ENCODE results near the gene BTBD9. TPM values are rescaled to one million over a fixed set of nuclear protein-coding genes. Genes with fewer than 3 reads are reported as not detected.

The BTBD9 gene
- total RNA-seq, 1 donor from 2014 or later = 9.9 TPM

GRCh38 chr6:38162493-38163185 is 477.1 kb downstream of the BTBD9 start:
- Histone ChIP-seq H3K9me3 (no peaks in the 10 kb centered on the region), H3K4me3 (no peak overlapping the region), H3K36me3 (no peaks in the 10 kb centered on the region), H3K4me1 (no peaks in the 10 kb centered on the region), H3K27me3 (no peaks in the 10 kb centered on the region), H3K27ac (no peak overlapping the region)
- intact Hi-C loops (cut with DNase I) = no loop called here
- no peak for DNase-seq (ENCODE audit: low spot score in 2 of 2)
- TF ChIP-seq CTCF (IDR thresholded peaks at IDR 0.05) = no peak

GRCh38 chr6:38161754-38162492 is 477.8 kb downstream of the BTBD9 start:
- Histone ChIP-seq H3K27me3 (no peaks in the 10 kb centered on the region), H3K4me3 (no peak overlapping the region), H3K4me1 (no peaks in the 10 kb centered on the region), H3K27ac (no peak overlapping the region), H3K36me3 (no peaks in the 10 kb centered on the region), H3K9me3 (no peaks in the 10 kb centered on the region)
- intact Hi-C loops (cut with DNase I) = no loop called here
- no peak for DNase-seq (ENCODE audit: low spot score in 2 of 2)
- TF ChIP-seq CTCF (IDR thresholded peaks at IDR 0.05) = no peak

GRCh38 chr6:38161331-38161730 is 478.4 kb downstream of the BTBD9 start:
- Histone ChIP-seq H3K27me3 (no peaks in the 10 kb centered on the region), H3K4me3 (no peak overlapping the region), H3K4me1 (no peaks in the 10 kb centered on the region), H3K27ac (no peak overlapping the region), H3K9me3 (no peaks in the 10 kb centered on the region), H3K36me3 (no peaks in the 10 kb centered on the region)
- no peak for DNase-seq (ENCODE audit: low spot score in 2 of 2)
- no peak for TF ChIP-seq CTCF (IDR thresholded peaks at IDR 0.05)
- intact Hi-C loops (cut with DNase I) = no loop called here

- H3K4me3 ChIP-seq = no peak overlapping the region
- H3K4me1 ChIP-seq = no peaks in the 10 kb centered on the region
- intact Hi-C loops (cut with DNase I) = no loop called here
- H3K9me3 ChIP-seq = no peaks in the 10 kb centered on the region
- no peaks in the 10 kb centered on the region for H3K36me3 ChIP-seq
- H3K27me3 ChIP-seq = no peaks in the 10 kb centered on the region
- no peak for TF ChIP-seq CTCF (IDR thresholded peaks at IDR 0.05)
- H3K27ac ChIP-seq = no peak overlapping the region
- no peak for DNase-seq (ENCODE audit: low spot score in 2 of 2)
Observed at GRCh38 chr6:38160831-38161230, 478.9 kb downstream of the BTBD9 start.

GRCh38 chr6:38159596-38159995 is 480.1 kb downstream of the BTBD9 start:
- no peaks in the 10 kb centered on the region for H3K4me1 ChIP-seq

More at GRCh38 chr6:38159596-38159995, 480.1 kb downstream of the BTBD9 start:
- Histone ChIP-seq H3K36me3 (no peaks in the 10 kb centered on the region), H3K27me3 (no peaks in the 10 kb centered on the region), H3K27ac (no peak overlapping the region), H3K4me3 (no peak overlapping the region), H3K9me3 (no peaks in the 10 kb centered on the region)
- intact Hi-C loops (cut with DNase I) = no loop called here
- DNase-seq (ENCODE audit: low spot score in 2 of 2) = no peak
- TF ChIP-seq CTCF (IDR thresholded peaks at IDR 0.05) = no peak

All from ascending aorta (tissue), 2 donors.